ENCODE measurements around the gene CLCN4. TPM values are rescaled to one million over a fixed set of nuclear protein-coding genes. Genes with fewer than 3 reads are reported as not detected.

CLCN4 gene
- total and polyA plus RNA-seq, 10 of the 15 experiments (the other 5 are each of a cell fraction or from before 2014, with no cell fraction given), result 0.90 to 6.9 (median 2.9) TPM

- TF ChIP-seq IRF5 (IDR thresholded peaks at IDR 0.05; ENCODE audit: borderline replicate concordance), result no peak
Observed at GRCh38 chrX:10119399-10119990, 37.3 kb upstream of the CLCN4 start (continued).

- ChIA-PET SMC1A (ENCODE audit: uncharacterized antibody, unreplicated experiment) (interaction anchor here (0.7 to 16.7 kb wide), 36 partner anchors 9 to 245 kb away, joined by 3 to 281 read pairs (median 5); partner anchors contain the start of gene CLCN4), POLR2A (interaction anchor here (0.7 to 4.5 kb wide), 2 partner anchors 9 to 122 kb away, joined by 3 to 42 read pairs; no protein-coding TSS in a partner anchor), RAD21 (ENCODE audit: unreplicated experiment) (interaction anchor here (1.0 to 13.2 kb wide), 23 partner anchors 9 to 249 kb away, joined by 3 to 424 read pairs (median 6); no protein-coding TSS in a partner anchor), CTCF (interaction anchor here (0.5 to 12.3 kb wide), 49 partner anchors 9 to 481 kb away, joined by 3 to 412 read pairs (median 7); partner anchors contain the start of gene CLCN4)
- H3K27ac ChIP-seq (ENCODE audit: control insufficient read depth, insufficient read depth), result no peak overlapping the region
- no peak overlapping the region for H3K4me2 ChIP-seq (ENCODE audit: control insufficient read depth, insufficient read depth)
- FAIRE-seq, result no peak
- H3K9me3 ChIP-seq (replicated peaks; ENCODE audit: control insufficient read depth, insufficient read depth, low read length), result no peaks in the 10 kb centered on the region; the same call in 2 of the 3 replicates
- H3K27me3 ChIP-seq (replicated peaks in 1 of 2; ENCODE audit: control insufficient read depth in 2 of 2, insufficient read depth in 2 of 2, low read length in 1 of 2), result no peaks in the 10 kb centered on the region
- peaks cover 31% of the 10 kb centered on the region for H3K4me1 ChIP-seq (ENCODE audit: control insufficient read depth, insufficient read depth, low read length)
- ATAC-seq, result no peak
- 64% methylated on average over 8 of the region's 8 CpGs for WGBS (ENCODE audit: insufficient coverage, insufficient replicate concordance, low lambda C conversion rate, missing lambda C conversion rate)
- no peak overlapping the region for H2AFZ ChIP-seq (ENCODE audit: control insufficient read depth, low read depth, low read length)
- H3K4me3 ChIP-seq, result no peak overlapping the region
- H3K36me3 ChIP-seq (ENCODE audit: control insufficient read depth in 2 of 2, insufficient read depth in 2 of 2, low read length in 1 of 2), result peaks cover 0 to 6% of the 10 kb centered on the region in 2 experiments; a peak in 3 of 4 replicates
- in situ Hi-C loops (cut with MboI) (loop anchor here (25.0 kb wide), 1 partner anchor 1308 kb away; the partner anchor contains the start of gene FAM9A), intact Hi-C loops (cut with micrococcal nuclease; ENCODE audit: unreplicated experiment) (loop anchor here (2.0 kb wide), 1 partner anchor 46 kb away; no protein-coding TSS in a partner anchor)
- no peaks in the 10 kb centered on the region for H3K79me2 ChIP-seq (ENCODE audit: control insufficient read depth, insufficient read depth, low read length)
- TF ChIP-seq IKZF1 (conservative IDR thresholded peaks at IDR 0.05) (no peak), BCLAF1 (IDR thresholded peaks at IDR 0.05) (no peak), SMAD1 (IDR thresholded peaks at IDR 0.05; ENCODE audit: low read depth, partially characterized antibody) (no peak), SMAD5 (IDR thresholded peaks at IDR 0.05; ENCODE audit: low read depth) (no peak), IKZF2 (IDR thresholded peaks at IDR 0.05) (no peak)
- no peaks in the 10 kb centered on the region for H4K20me1 ChIP-seq (ENCODE audit: control insufficient read depth, insufficient read depth)
- no TSS peak for BruUV-seq (replicated peaks)
- H3K9ac ChIP-seq (ENCODE audit: control insufficient read depth, insufficient read depth, low read length), result no peak overlapping the region
- DNase-seq (ENCODE audit: low read depth, low spot score), result no peak
Observed at GRCh38 chrX:10120331-10120730, 36.4 kb upstream of the CLCN4 start.

Measured in GM12878 (cell line).